D721Med (cell line): ENCODE data around the gene GET3.

Source experiments
- DNase-seq: peaks from one replicate; pipeline ENCODE4 v3.0.0; 2011; ENCODE audit warnings: low spot score; ENCODE audit not compliant: insufficient read length
- FAIRE-seq: peaks from 2 replicates; lab custom pipeline; 2011; peaks lifted over from hg19 to GRCh38; lab: Jason Lieb, UNC
- TF ChIP-seq, protein P1 (sequence below): IDR thresholded peaks from 2 replicates; pipeline ENCODE4 v1.5.1; 2012; ENCODE audit warnings: mild to moderate bottlenecking, control low read depth; ENCODE audit not compliant: insufficient read depth; ENCODE audit errors: missing control alignments

GET3 gene

DNA sequence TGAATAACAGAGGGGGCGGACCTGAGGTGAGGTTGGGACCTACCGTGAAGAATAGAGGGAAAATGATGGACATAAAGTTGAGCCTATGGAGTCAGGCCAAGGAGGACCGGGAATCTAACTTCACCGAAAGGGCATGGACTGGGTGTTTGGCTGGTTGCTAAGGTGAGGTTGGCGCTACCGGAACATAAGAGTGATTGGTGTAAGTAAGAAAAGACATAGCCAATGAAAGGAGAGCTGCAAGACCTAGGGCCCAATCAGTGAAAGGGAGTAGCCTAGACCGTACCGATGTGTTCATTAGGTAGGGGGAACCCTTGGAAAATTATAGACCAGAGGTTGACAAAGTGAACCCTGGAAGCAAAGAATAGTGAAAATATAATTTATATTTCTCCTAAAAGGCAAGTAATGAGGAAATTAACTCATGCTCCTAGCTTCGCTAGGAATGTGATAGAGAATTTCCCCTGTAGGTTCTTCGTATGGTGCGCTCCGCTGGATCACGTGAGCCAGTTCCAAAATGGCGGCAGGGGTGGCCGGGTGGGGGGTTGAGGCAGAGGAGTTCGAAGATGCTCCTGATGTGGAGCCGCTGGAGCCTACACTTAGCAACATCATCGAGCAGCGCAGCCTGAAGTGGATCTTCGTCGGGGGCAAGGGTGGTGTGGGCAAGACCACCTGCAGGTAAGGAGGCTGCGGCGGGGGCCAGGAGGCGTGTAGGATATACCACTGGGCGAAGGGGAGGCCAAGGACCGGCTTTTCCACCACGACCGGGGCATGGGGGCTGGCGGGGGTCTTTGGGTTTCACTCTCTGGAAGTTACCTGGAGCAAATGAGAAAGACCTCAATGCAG, at the start of gene GET3:
TSS of gene GET3 (plus strand) at position 503 of the 840 bp plus-strand sequence. CDS start at position 512, 9 bp downstream.
- TF ChIP-seq, protein P1, sequence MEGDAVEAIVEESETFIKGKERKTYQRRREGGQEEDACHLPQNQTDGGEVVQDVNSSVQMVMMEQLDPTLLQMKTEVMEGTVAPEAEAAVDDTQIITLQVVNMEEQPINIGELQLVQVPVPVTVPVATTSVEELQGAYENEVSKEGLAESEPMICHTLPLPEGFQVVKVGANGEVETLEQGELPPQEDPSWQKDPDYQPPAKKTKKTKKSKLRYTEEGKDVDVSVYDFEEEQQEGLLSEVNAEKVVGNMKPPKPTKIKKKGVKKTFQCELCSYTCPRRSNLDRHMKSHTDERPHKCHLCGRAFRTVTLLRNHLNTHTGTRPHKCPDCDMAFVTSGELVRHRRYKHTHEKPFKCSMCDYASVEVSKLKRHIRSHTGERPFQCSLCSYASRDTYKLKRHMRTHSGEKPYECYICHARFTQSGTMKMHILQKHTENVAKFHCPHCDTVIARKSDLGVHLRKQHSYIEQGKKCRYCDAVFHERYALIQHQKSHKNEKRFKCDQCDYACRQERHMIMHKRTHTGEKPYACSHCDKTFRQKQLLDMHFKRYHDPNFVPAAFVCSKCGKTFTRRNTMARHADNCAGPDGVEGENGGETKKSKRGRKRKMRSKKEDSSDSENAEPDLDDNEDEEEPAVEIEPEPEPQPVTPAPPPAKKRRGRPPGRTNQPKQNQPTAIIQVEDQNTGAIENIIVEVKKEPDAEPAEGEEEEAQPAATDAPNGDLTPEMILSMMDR, result no peak
- DNase-seq (peak; percentile 95), FAIRE-seq (peak; percentile 89)

DNA sequence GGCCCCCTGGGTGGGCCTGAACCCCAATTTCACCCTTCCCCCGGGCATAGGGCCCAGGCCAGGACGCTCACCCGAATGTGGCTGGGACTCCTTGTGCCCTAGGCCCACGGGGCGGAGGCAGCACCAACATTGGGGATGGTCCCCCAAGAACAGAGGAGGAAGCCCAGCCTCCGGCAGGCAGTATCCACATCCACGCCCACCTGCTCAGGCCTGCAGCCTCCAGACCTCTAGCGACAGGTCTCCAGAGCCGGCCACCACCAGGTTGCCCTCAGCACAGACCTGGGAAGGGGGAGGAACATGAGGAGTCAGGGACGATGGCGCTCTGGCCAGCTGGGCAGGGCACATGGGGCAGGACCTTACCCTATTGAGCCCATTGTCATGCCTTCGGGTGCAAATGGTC, 48.3 kb upstream of the GET3 start:
- no peak for DNase-seq
- FAIRE-seq, result no peak
- TF ChIP-seq, protein P1, result no peak

DNA sequence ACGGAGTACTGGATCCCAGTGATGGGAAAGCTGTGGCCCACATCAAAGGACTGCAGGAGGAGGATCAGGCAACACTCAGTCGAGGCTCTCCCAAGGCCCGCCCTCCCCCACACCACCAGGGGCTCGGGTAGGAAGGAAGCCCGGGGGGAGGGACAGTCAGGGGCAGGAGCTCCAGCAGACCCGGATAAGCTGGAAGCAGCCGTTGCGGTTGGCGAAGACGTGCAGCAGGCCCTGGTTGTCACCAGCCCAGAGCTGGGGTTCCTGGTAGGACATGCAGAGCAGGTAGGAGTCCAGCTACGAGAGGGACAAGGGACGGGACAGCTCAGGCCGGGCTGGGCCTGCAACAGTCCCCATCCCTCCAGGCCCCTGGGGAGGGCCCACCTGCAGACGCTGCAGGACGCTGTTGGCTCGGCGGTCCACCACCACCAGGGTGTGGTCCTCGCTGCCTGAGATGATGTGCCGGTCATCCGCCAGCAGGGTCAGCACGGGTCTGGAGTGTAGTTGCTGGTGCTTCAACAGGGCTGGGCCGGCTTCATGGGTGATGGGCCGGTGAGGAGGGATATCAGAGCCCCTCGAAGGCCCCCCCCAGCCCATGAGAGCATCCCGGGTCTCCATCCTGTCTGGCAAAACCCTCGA, 47.6 kb upstream of the GET3 start:
- DNase-seq, result no peak

DNA sequence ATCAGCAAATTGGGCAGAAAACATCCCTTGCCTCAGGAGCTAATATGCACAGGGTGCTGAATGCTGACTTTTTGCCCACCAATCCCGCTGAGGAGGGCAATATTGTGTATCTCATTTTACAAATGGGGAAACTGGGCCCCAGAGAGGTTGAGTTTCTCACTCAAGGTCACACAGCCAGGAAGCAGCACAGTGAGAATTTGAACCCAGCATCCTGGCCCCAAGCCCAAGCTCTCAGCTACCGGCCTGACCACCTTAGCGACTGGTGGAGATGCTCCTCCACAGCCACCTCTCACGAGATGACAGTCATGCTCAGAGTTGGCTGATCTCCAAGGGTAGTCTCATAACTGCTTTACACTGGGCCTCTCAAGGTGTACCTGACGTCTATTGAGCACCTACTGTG, 44.3 kb upstream of the GET3 start:
- no peak for FAIRE-seq
- TF ChIP-seq, protein P1, result no peak
- no peak for DNase-seq

More for the DNA sequence above, 47.6 kb upstream of the GET3 start:
- FAIRE-seq, result no peak
- TF ChIP-seq, protein P1, result no peak

DNA sequence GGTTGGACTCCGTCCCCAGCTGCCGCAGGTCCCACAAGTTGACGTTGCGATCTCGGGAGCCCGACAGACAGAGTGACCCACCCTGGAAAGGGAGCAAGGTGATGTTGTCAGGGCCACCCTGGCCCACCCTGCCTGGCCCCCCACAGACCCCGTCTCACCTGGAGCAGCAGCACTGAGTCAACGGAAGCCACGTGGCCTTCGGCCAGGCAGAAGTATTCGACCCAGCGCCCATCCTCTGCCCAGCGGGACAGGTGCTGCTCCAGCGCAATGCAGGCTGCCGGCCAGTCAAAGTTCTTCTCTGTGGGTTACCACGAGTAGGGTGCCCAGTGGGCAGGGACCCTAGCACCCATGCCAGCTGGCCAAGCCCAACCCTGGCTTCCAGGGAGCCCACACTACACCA, 42.7 kb upstream of the GET3 start:
- DNase-seq, result no peak
- TF ChIP-seq, protein P1, result no peak
- FAIRE-seq, result no peak

DNA sequence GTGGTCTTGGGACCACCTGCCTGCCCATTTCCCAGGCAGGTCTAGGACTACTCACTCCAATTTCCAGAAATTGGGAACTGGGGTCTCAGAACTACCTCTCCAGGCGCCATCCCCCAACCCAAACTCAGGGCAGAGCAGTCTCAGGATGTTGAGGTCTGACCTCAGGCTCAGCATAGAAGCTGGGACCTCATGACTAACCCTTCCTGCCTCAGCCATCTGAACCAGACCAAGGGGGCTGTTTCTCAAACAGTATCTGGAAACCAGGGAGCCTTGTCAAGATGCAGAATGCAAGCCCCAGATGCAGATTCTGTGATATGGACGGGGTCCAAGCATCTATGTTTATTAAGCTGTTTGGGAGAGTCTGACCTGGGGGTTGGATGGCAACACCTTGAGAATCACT, 42.2 kb upstream of the GET3 start:
- TF ChIP-seq, protein P1, result no peak
- no peak for FAIRE-seq
- DNase-seq, result no peak
